HuH-7 (cell line): ENCODE measurements around the gene NCOA5.

Source experiments
- DNase-seq: peaks from one replicate; pipeline ENCODE4 v3.0.0; 2011; ENCODE audit warnings: low spot score

NCOA5 gene

GRCh38 chr20:46062151-46062550, 27.6 kb downstream of the NCOA5 start:
- DNase-seq, result no peak

- DNase-seq, result no peak
Measured at GRCh38 chr20:46060975-46061374, 28.8 kb downstream of the NCOA5 start.

- no peak for DNase-seq
Measured at GRCh38 chr20:46060301-46060881, 29.4 kb downstream of the NCOA5 start.

GRCh38 chr20:46058599-46059281, 31.0 kb downstream of the NCOA5 start:
- no peak for DNase-seq

GRCh38 chr20:46057856-46058598, 31.7 kb downstream of the NCOA5 start:
- no peak for DNase-seq

- DNase-seq, result no peak
Measured at GRCh38 chr20:46056970-46057855, 32.5 kb downstream of the NCOA5 start.

- DNase-seq, result no peak
Measured at GRCh38 chr20:46056027-46056833, 33.5 kb downstream of the NCOA5 start.

- no peak for DNase-seq
Measured at GRCh38 chr20:46055269-46055668, 34.5 kb downstream of the NCOA5 start.

GRCh38 chr20:46054606-46055005, 35.2 kb downstream of the NCOA5 start:
- no peak for DNase-seq

- no peak for DNase-seq
Measured at GRCh38 chr20:46053416-46053815, 36.3 kb downstream of the NCOA5 start.

GRCh38 chr20:46051556-46052308, 38.0 kb downstream of the NCOA5 start:
- no peak for DNase-seq

GRCh38 chr20:46050885-46051284, 38.9 kb downstream of the NCOA5 start:
- DNase-seq, result no peak

- no peak for DNase-seq
Measured at GRCh38 chr20:46050444-46050843, 39.3 kb downstream of the NCOA5 start.

- no peak for DNase-seq
Measured at GRCh38 chr20:46049815-46050214, 39.9 kb downstream of the NCOA5 start.

GRCh38 chr20:46049190-46049589, 40.6 kb downstream of the NCOA5 start:
- no peak for DNase-seq

GRCh38 chr20:46047821-46048220, 41.9 kb downstream of the NCOA5 start:
- no peak for DNase-seq

- DNase-seq, result no peak
Measured at GRCh38 chr20:46046588-46047310, 43.0 kb downstream of the NCOA5 start.

- DNase-seq, result no peak
Measured at GRCh38 chr20:46044896-46045295, 44.9 kb downstream of the NCOA5 start.

- DNase-seq, result no peak
Measured at GRCh38 chr20:46043556-46043955, 46.2 kb downstream of the NCOA5 start.
